ENCODE results near the gene GOLIM4.
"Not testable (repeated sequence)": the region's sequence is repeated elsewhere in the genome, so short reads cannot be mapped to it uniquely, and the experiment has no call there.

The GOLIM4 gene

GRCh38 chr3:168095611-168096209, at the start of gene GOLIM4:
GOLIM4 (minus strand) TSS chr3:168095924; CDS start chr3:168095285, 639 bp downstream.
- DNase-seq (ENCODE audit: low read depth, low spot score), result peak; percentile 4

- DNase-seq (ENCODE audit: low read depth, low spot score), result no peak
These were observed 45.8 kb upstream of the GOLIM4 start for GRCh38 chr3:168141405-168141998.

GRCh38 chr3:168139947-168140346, 44.2 kb upstream of the GOLIM4 start:
- DNase-seq (ENCODE audit: low read depth, low spot score), result no peak

- DNase-seq (ENCODE audit: low read depth, low spot score), result no peak
These were observed 42.7 kb upstream of the GOLIM4 start for GRCh38 chr3:168138421-168138820.

DNA sequence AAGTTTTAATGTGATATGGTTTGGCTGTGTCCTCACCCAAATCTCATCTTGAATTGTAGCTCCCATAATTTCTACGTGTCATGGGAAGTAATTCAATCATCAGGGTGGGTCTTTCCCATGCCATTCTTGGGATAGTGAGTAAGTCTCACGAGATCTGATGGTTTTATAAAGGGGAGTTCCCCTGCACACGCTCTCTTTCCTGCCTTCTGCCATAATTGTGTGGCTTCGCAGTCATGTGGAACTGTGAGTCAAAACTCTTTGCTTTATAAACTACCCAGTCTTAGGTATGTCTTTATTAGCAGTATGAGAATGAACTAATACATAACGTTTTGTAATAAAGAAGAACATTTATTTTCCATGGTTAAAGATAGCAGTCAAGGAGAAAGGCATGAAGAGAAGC, 39.2 kb upstream of the GOLIM4 start:
- no peak for DNase-seq (ENCODE audit: low read depth, low spot score)

GRCh38 chr3:168130250-168130649, 34.5 kb upstream of the GOLIM4 start:
- DNase-seq (ENCODE audit: low read depth, low spot score), result not testable (repeated sequence)

DNA sequence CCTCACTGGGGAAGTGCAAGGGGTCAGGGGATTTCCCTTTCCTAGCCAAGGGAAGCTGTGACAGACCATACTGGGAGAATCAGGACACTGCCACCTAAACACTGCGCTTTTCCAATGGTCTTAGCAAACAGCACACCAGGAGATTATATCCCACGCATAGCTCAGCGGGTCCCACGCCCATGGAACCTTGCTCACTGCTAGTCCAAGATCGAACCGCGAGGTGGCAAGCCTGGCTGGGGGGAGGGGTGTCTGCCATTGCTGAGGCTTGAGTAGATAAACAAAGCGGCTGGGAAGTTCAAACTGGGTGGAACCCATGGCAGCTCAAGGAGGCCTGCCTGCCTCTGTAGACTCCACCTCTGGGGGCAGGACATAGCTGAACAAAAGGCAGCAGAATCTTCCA, 32.7 kb upstream of the GOLIM4 start:
- not testable (repeated sequence) for DNase-seq (ENCODE audit: low read depth, low spot score)

DNA sequence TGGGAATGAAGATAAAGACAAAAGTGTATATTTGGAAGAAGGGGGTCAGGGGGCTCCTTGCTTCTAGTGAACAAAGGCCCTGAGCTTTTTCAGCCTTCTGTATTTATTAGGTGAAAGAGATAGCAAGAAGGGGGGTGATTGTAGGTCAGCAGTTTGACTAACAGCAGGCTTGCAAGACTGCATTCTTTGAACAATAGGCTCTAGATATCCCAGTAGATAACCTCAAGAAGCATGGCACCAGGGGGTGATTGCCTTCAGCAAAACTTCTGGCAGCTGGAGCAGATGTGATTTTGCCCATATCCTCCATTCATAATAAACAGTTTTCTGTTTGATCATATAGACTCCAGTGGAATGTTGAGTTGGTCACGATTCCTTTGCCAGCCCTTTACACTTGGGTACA, 31.7 kb upstream of the GOLIM4 start:
- no peak for DNase-seq (ENCODE audit: low read depth, low spot score)

GRCh38 chr3:168124791-168125190, 29.1 kb upstream of the GOLIM4 start:
- DNase-seq (ENCODE audit: low read depth, low spot score), result no peak

- DNase-seq (ENCODE audit: low read depth, low spot score), result no peak
These were observed 28.6 kb upstream of the GOLIM4 start for GRCh38 chr3:168124291-168124690.

DNA sequence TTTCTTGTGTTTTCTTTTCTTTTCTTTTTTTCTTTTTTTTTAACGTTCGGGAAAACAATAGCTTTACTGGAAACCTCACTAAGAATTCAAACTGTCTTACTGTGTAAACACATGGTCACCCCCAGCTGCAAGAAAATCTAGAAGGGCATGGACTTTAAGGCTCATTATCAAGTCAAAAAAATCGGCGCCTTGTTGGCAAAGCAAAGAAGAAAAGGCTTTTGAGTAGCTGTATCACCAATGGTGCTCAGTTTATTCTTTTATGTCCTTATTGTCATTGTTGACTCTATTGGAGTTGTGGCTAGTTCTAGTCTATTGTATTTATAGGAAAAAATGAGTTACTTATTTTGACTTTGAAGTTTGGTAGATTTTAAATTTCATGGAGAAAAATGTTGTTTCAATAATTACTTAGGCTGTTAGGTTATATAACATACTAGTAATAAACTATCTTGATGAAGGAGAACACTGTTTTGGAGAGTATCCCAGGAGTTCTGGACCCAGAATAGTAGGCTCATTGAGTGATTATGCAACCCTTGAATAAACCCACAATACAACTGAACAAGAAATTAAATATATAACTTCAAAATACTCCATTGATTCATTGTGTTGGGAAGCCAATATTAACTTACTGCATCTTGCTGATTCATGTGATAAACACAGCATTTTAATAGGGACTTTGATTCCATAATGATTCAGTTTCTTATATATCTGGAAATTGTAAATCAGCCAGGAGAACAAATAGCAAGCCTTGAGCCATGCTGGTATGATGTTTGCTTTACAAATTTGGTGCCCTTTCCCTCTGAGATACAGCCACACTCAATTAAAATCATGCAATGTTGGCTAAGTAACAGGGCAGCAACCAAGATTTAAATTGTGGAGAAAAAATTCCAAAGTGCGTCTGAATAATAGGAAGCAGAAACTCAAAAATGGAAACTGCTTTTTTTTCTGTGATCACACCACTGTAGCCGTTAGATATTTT, 27.8 kb upstream of the GOLIM4 start:
- DNase-seq (ENCODE audit: low read depth, low spot score), result no peak

DNA sequence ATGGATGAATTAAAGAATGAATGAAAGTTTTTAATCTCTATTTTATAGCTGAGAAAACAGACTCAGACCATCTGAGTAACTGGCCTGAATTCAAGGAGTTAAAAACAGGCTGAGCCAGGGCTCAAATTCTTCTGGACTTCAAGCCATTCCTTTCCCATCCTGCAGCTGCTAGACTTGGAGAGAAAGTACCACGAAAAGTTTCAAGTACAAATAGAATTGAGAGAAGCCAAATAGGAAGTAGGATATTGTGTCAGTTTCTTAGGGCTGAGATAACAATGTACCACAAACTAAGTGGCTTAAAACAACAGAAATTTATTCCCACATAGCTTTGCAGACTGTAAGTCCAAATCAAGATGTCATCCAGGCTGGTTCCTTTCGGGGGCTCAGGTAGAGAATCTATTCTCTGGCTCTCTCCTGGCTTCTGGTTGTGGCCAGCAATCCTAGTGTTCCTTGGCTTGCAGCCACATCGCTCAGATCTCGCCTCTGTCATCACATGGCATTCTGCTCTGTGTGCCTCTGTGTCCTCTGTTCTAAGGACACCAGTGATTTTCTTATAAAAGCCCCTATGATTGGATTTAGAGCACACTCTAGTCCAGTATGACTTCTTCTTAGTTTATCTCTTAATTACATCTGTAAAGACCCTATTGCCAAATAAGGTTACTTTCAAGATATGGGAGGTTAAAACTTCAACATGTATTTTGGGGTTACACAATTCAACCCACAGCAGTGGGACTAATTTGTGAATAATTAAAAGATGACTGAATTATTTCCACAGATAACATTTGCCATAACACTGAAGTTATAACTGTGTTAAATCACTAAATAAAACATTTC, 25.7 kb upstream of the GOLIM4 start:
- no peak for DNase-seq (ENCODE audit: low read depth, low spot score)

DNA sequence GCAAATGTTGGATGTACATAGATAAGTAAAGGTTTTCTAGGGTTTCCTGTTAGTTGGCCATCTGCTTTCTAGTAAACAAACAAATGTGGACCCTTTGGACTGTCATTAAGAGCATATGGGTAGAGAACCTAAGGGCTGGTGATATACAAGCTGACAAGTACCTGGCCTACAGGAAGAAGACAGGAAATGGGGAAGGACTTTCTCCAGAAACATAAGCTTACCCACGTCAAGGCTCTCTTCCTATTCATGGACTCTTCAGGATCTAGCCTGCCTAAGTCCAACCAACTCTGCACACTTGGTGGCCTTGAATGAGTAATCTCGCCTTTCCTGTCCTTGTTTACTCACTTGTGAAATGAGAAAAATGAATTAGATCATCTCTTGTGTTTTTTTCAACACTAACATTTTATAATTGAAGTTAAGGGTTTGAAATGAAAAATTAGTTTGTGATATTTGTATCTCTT, 22.2 kb upstream of the GOLIM4 start:
- no peak for DNase-seq (ENCODE audit: low read depth, low spot score)

GRCh38 chr3:168117059-168117458, 21.3 kb upstream of the GOLIM4 start:
- no peak for DNase-seq (ENCODE audit: low read depth, low spot score)

DNA sequence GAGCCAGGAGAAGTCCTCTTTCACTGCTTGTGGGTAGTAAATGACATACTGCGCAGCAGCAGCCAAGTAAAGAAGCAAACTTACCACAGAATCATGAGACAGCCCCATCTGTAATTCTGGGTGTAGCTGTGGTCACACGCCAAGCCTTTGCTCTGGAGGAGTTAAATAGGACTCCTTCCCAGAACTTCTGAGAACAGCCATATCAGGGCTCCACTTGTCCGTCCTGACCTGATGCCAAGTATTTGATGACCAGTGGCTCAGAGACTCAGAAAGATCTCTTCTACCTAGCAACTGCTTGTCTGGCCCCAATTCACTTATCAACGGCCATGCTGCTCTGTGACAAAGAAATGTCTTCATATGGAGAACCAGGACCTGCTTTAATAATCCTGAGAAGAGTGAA, 20.6 kb upstream of the GOLIM4 start:
- no peak for DNase-seq (ENCODE audit: low read depth, low spot score)

GRCh38 chr3:168113848-168114247, 18.1 kb upstream of the GOLIM4 start:
- no peak for DNase-seq (ENCODE audit: low read depth, low spot score)

- no peak for DNase-seq (ENCODE audit: low read depth, low spot score)
These were observed 17.2 kb upstream of the GOLIM4 start for GRCh38 chr3:168112894-168113293.

- DNase-seq (ENCODE audit: low read depth, low spot score), result no peak
These were observed 8.6 kb upstream of the GOLIM4 start for GRCh38 chr3:168104361-168104760.

DNA sequence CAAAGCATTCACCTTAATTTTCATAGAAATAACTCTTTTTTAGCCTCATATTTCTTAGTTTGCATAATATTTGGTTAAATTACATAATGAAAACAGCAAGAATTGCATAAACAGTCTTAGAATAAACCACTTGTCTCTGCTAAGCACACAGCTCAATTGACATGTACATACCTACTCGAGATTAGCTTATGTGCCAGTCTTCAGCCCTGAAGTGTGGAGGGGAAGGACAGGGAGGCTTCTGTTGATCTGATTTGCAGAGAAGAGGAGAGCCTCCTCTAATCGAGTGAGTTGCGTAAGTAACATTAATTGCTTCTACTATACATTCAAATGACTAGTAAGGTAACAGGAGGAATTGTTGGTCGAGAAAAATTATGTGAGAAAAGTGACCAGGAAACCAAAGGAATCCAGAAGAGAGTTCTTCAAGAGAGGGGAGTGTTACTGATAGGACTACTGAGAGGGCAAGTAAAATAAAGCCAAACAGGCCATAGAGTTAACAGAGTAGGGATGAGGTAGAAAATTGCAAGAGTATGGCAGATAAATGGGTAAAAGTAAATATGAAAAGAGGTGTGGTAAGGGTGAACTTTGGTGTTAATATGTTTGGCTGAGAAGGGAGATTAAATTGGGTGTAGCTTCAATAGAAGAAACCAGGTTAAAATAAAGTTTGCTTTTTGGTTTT, 7.1 kb upstream of the GOLIM4 start:
- no peak for DNase-seq (ENCODE audit: low read depth, low spot score)

DNA sequence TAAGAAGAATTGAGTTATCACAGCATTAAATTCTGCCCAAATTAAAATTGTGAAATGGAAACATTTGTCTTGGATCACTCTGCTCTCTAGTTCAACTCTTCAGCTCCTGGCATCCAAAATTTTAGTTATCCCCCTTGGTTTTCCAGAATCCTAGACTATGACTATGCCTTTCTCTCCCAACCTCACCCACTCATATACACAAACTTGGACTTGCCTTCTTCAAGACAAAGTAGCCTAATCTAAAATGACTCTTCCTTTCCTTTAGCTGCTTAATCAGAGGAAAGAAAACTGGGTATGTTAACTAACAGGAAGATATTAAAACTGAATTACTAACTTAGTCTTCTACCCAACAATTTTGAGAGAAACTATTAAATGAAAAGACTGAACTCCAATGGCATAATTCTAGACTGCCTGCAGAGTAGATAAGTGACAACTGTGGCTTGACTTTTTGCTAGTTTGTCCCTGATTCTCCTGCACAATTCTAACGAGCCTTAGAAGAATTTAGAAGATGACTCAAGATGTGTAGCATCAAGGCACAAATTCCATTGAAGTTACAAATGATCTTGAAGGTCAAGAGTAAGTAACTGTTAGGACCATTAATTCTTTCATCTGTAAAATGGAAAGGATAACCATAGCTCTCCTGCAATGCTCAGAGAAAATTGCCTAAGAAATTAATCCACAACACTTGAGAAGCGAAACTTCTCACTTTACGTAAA, 5.2 kb upstream of the GOLIM4 start:
- DNase-seq (ENCODE audit: low read depth, low spot score), result no peak
